Mucosa of gallbladder (tissue), 1 donor: ENCODE measurements around the gene AFP. TPM values are rescaled to one million over a fixed set of nuclear protein-coding genes. Genes with fewer than 3 reads are reported as not detected.
"Not testable (repeated sequence)": the region's sequence is repeated elsewhere in the genome, so short reads cannot be mapped to it uniquely, and the experiment has no call there.

ENCODE experiments used
- DNase-seq: peaks from one replicate; pipeline ENCODE4 v3.0.0-alpha.2; 2020; ENCODE audit warnings: low spot score
- total RNA-seq: library from RNA; stranded (reverse); gene quantifications from one replicate; pipeline ENCODE4 v1.2.1, GENCODE V29; 2021
- donor health status: DM: no; HTN: no; CAD: no.

AFP gene
- 2.4 TPM for total RNA-seq

- no peak for DNase-seq
Observed at GRCh38 chr4:73435984-73436383, at the start of gene AFP. Gene AFP, plus strand, starts transcription at chr4:73436221. Its CDS starts 42 bp downstream, at chr4:73436263.

DNA sequence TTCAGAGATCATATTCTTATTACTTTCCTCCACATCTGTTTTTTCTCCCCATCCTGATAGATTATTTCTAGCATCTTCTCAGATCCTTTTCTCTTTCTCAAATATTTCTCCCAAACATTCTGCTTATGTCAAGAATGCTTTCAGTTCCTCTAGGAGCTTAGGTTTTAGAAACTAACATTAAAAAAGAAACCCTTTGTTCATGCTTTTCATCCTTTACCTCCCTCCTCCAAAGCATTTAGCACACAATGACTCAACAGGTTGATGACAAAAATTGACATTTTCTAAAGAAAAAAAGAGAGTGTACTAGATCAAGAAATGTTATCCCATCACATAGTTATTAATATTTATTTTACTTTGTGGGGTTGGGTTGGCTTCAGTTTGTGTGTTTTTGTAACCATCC, 48.5 kb upstream of the AFP start:
- no peak for DNase-seq

DNA sequence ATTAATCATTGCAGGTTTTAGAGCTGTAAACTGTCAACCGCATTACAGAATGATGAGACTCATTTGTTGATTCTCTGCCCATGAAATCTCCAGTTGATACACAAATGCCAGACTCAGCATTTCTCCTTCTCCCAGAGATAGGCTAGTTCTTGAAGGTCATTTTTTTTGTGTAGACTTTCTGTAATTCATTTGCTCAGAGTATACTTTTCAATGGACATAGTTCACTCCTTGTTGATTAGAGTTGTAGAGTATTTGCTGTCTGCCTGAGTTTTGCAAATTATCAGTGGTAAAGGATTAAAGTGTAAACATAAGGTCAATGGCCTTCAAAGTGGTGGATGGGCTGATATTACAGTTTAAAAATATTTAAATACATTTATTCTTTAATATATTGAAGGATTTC, 47.1 kb upstream of the AFP start:
- DNase-seq = no peak

GRCh38 chr4:73389663-73390062, 46.4 kb upstream of the AFP start:
- DNase-seq = not testable (repeated sequence)

GRCh38 chr4:73391774-73392173, 44.2 kb upstream of the AFP start:
- no peak for DNase-seq

GRCh38 chr4:73392936-73393335, 43.1 kb upstream of the AFP start:
- DNase-seq = no peak

DNA sequence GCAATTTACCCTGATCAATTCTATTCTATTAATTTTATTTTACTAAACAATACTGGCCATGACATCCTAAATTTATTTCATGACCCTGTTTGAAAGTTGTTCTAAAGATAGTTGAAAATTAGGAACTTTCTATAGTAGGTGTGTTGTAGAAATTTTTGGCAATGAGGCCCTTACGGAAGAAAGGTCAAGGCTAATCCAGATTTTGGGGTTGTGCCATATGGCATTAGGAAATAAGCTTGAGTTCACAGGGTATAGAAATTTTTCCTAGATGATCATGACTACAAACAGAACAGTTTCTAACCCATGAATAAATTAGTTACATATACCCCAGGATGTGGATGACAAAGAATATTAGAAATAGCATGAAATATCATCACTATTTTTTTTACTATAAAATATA, 39.7 kb upstream of the AFP start:
- no peak for DNase-seq

- no peak for DNase-seq
Observed at GRCh38 chr4:73396993-73397972, 38.7 kb upstream of the AFP start.

GRCh38 chr4:73401412-73401811, 34.6 kb upstream of the AFP start:
- DNase-seq = no peak

DNA sequence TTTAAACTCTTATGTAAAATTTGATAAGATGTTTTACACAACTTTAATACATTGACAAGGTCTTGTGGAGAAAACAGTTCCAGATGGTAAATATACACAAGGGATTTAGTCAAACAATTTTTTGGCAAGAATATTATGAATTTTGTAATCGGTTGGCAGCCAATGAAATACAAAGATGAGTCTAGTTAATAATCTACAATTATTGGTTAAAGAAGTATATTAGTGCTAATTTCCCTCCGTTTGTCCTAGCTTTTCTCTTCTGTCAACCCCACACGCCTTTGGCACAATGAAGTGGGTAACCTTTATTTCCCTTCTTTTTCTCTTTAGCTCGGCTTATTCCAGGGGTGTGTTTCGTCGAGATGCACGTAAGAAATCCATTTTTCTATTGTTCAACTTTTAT, 32.0 kb upstream of the AFP start, which contains the start of gene ALB:
TSS of gene ALB (plus strand) at position 246 of the 400 bp plus-strand sequence. CDS start at position 287, 41 bp downstream.
- DNase-seq = no peak

GRCh38 chr4:73404457-73404856, 31.6 kb upstream of the AFP start:
- no peak for DNase-seq

GRCh38 chr4:73405138-73405537, 30.9 kb upstream of the AFP start:
- no peak for DNase-seq

- DNase-seq = no peak
Observed at GRCh38 chr4:73406548-73406875, 29.5 kb upstream of the AFP start.

- DNase-seq = no peak
Observed at GRCh38 chr4:73407227-73407673, 28.8 kb upstream of the AFP start.

DNA sequence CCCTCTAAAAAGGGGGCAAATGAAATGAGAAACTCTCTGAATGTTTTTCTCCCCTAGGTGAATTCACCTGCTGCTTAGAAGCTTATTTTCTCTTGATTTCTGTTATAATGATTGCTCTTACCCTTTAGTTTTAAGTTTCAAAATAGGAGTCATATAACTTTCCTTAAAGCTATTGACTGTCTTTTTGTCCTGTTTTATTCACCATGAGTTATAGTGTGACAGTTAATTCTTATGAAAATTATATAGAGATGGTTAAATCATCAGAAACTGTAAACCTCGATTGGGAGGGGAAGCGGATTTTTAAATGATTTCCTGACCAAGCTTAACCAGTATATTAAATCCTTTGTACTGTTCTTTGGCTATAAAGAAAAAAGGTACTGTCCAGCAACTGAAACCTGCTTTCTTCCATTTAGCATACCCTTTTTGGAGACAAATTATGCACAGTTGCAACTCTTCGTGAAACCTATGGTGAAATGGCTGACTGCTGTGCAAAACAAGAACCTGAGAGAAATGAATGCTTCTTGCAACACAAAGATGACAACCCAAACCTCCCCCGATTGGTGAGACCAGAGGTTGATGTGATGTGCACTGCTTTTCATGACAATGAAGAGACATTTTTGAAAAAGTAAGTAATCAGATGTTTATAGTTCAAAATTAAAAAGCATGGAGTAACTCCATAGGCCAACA, 27.7 kb upstream of the AFP start:
- no peak for DNase-seq

DNA sequence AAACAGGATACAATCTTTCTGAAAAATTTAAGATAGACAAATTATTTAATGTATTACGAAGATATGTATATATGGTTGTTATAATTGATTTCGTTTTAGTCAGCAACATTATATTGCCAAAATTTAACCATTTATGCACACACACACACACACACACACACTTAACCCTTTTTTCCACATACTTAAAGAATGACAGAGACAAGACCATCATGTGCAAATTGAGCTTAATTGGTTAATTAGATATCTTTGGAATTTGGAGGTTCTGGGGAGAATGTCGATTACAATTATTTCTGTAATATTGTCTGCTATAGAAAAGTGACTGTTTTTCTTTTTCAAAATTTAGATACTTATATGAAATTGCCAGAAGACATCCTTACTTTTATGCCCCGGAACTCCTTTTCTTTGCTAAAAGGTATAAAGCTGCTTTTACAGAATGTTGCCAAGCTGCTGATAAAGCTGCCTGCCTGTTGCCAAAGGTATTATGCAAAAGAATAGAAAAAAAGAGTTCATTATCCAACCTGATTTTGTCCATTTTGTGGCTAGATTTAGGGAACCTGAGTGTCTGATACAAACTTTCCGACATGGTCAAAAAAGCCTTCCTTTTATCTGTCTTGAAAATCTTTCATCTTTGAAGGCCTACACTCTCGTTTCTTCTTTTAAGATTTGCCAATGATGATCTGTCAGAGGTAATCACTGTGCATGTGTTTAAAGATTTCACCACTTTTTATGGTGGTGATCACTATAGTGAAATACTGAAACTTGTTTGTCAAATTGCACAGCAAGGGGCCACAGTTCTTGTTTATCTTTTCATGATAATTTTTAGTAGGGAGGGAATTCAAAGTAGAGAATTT, 26.8 kb upstream of the AFP start:
- no peak for DNase-seq

GRCh38 chr4:73409978-73410548, 26.0 kb upstream of the AFP start:
- DNase-seq = no peak

DNA sequence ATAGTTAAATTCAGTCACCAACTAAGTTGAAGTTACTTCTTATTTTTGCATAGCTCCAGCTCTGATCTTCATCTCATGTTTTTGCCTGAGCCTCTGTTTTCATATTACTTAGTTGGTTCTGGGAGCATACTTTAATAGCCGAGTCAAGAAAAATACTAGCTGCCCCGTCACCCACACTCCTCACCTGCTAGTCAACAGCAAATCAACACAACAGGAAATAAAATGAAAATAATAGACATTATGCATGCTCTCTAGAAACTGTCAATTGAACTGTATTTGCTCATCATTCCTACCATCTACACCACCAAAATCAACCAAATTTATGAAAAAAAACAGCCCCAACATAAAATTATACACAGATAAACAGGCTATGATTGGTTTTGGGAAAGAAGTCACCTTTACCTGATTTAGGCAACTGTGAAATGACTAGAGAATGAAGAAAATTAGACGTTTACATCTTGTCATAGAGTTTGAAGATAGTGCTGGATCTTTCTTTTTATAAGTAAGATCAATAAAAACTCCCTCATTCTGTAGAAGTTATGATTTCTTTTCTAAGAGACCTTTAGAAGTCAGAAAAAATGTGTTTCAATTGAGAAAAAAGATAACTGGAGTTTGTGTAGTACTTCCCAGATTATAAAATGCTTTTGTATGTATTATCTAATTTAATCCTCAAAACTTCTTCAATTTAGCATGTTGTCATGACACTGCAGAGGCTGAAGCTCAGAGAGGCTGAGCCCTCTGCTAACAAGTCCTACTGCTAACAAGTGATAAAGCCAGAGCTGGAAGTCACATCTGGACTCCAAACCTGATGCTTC, 24.9 kb upstream of the AFP start:
- DNase-seq = no peak

GRCh38 chr4:73411731-73412414, 24.1 kb upstream of the AFP start:
- DNase-seq = no peak

DNA sequence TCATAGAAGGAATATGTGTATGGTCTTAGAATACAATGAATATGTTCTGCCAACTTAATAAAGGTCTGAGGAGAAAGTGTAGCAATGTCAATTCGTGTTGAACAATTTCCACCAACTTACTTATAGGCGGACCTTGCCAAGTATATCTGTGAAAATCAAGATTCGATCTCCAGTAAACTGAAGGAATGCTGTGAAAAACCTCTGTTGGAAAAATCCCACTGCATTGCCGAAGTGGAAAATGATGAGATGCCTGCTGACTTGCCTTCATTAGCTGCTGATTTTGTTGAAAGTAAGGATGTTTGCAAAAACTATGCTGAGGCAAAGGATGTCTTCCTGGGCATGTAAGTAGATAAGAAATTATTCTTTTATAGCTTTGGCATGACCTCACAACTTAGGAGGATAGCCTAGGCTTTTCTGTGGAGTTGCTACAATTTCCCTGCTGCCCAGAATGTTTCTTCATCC, 22.7 kb upstream of the AFP start:
- no peak for DNase-seq
